Spleen (tissue), 11 donors: Measurements from ENCODE around the gene MAGI2. TPM values are rescaled to one million over a fixed set of nuclear protein-coding genes. Genes with fewer than 3 reads are reported as not detected.

Experiments used
- DNase-seq: peaks from one replicate; pipeline ENCODE4 v3.0.0-alpha.2; 2020
- H3K27ac ChIP-seq, 8 donors: fragments of 200-600 bp; sonication (generic) in 7 of 8; 1 replicate in 4 of 8; 2 replicates in 4 of 8; pipeline versions ENCODE4 v1.5.0 to v1.8.0; 2016 to 2021; ENCODE audit warnings: inconsistent platforms in 4 of 8, mild to moderate bottlenecking in 4 of 8, moderate library complexity in 1 of 8
- H3K27me3 ChIP-seq, 7 donors: fragments of 200-600 bp; sonication (generic) in 6 of 7; replicated peaks in 1 of 7; 1 replicate in 4 of 7; 2 replicates in 3 of 7; pipeline versions ENCODE4 v1.5.0 to v1.8.0; 2016 to 2021; ENCODE audit warnings: inconsistent platforms in 3 of 7, mild to moderate bottlenecking in 1 of 7
- H3K36me3 ChIP-seq, 6 donors: fragments of 200-600 bp; sonication (generic) in 5 of 6; 1 replicate in 4 of 6; 2 replicates in 2 of 6; pipeline versions ENCODE4 v1.5.0 to v1.8.0; 2016 to 2021; ENCODE audit warnings: inconsistent platforms in 2 of 6
- H3K4me1 ChIP-seq, 6 donors: fragments of 200-600 bp; sonication (generic) in 5 of 6; 1 replicate in 3 of 6; 2 replicates in 3 of 6; pipeline versions ENCODE4 v1.5.0 to v1.8.0; 2016 to 2021; ENCODE audit warnings: inconsistent platforms in 3 of 6
- H3K4me3 ChIP-seq, 8 donors: fragments of 200-600 bp; sonication (generic) in 7 of 8; 1 replicate in 4 of 8; 2 replicates in 4 of 8; pipeline versions ENCODE4 v1.5.0 to v1.8.0; 2016 to 2021; ENCODE audit warnings: inconsistent platforms in 4 of 8, mild to moderate bottlenecking in 4 of 8, moderate library complexity in 2 of 8
- H3K9me3 ChIP-seq, 8 donors: fragments of 200-600 bp; sonication (generic) in 7 of 8; 1 replicate in 4 of 8; 2 replicates in 4 of 8; pipeline versions ENCODE4 v1.5.0 to v1.8.0; 2016 to 2021; ENCODE audit warnings: inconsistent platforms in 4 of 8
- POLR2A ChIP-seq, 3 donors: fragments of 450-650 bp; IDR thresholded peaks; one replicate each; pipeline ENCODE4 v1.5.1; 2017; ENCODE audit warnings: antibody characterized with exemption in 3 of 3, mild to moderate bottlenecking in 1 of 3
- POLR2AphosphoS5 ChIP-seq, 3 donors: sonication (generic); formaldehyde crosslinking; IDR thresholded peaks; one replicate each; pipeline ENCODE4 v1.5.1; 2017; ENCODE audit warnings: antibody characterized with exemption in 3 of 3
- WGBS, 5 donors: extraction: QIAGEN DNeasy Blood & Tissue Kit in 3 of 5; methylation state at CpG; one replicate each; pipeline versions ENCODE4 v1.1.5 to v1.1.7; 2013 to 2018; 5-methylcytosine and 5-hydroxymethylcytosine counted together
- intact Hi-C: fragments of 100-400 bp; cut with DNase I; formaldehyde crosslinking; loops from one replicate; pipeline ENCODE4 v1.15.0; 2023; ENCODE audit warnings: low total_unique reads
- polyA plus RNA-seq, 3 donors: library from polyadenylated mRNA; stranded (reverse); fragments of 200-250 nt; gene quantifications; one replicate each; pipeline ENCODE4 v1.2.1, GENCODE V29; 2013
- total RNA-seq, 7 donors: library from RNA; depleted of rRNA in 3 of 7; stranded (reverse); fragments of >200 nt in 3 of 7; fragmentation: NEBNext Ultra II Directional in 4 of 7; extraction: Animal tissue kit (Norgen Biotek cat#: 25700) in 4 of 7; gene quantifications; one replicate each; pipeline versions ENCODE4 v1.1.0 to v1.2.1, GENCODE V29; 2016 to 2021
- TF ChIP-seq, protein P1 (sequence below), 11 experiments: fragments of 200-600 bp in 7 of 11; fragments of 450-650 bp in 4 of 11; sonication (generic) in 4 of 11; IDR thresholded peaks in 8 of 11; conservative IDR thresholded peaks in 3 of 11; 1 replicate in 7 of 11; 2 replicates in 4 of 11; pipeline versions ENCODE4 v1.4.0 to v1.8.0; 2016 to 2021; ENCODE audit warnings: antibody characterized with exemption in 11 of 11, inconsistent platforms in 4 of 11, mild to moderate bottlenecking in 1 of 11
- donor health status: healthy with polysubstance abuse.
- donor health status: DM: no; HTN: no; CAD: no; lungs with moderate emphysema.
- donor health status: DM: no; HTN: no; CAD: no.
- donor health status: Bipolar disorder and iron deficiency.
- donor health status: healthy.
- donor health status: DM: no; HTN: no; CAD: no.
- donor health status: DM: yes; HTN: yes; CAD: no.

MAGI2 gene
- total and polyA plus RNA-seq, 10 donors, result 0.74 to 18.1 (median 11.1) TPM

DNA sequence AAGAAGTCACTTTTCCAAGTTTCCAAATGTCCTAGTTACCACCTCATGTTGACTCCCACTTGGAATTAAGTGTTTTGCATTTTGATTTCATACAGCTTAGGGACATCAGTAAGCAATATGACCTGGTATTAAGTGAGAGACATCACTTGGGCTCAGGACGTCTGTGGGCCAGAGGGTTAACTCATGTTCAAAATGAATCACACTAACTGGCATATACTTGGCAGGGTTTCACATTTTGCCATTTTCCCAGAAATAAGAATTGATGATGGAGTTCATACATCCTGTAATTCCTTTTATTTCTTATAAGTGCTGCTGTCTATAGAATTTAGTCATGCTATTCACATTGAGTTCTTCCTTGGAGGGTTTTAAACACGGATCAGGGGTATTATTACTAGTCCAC is 1138.3 kb downstream of the MAGI2 start:
- Histone ChIP-seq H3K27ac (no peak overlapping the region), H3K4me1 (no peaks in the 10 kb centered on the region), H3K9me3 (no peaks in the 10 kb centered on the region), H3K36me3 (no peaks in the 10 kb centered on the region), H3K4me3 (no peak overlapping the region), H3K27me3 (no peaks in the 10 kb centered on the region)
- WGBS, 5 donors, result 58 to 80% (median 77%) methylated on average over 2 of the region's 2 CpGs
- TF ChIP-seq POLR2A (IDR thresholded peaks at IDR 0.05) (no peak), POLR2AphosphoS5 (IDR thresholded peaks at IDR 0.05) (no peak)
- TF ChIP-seq, protein P1, sequence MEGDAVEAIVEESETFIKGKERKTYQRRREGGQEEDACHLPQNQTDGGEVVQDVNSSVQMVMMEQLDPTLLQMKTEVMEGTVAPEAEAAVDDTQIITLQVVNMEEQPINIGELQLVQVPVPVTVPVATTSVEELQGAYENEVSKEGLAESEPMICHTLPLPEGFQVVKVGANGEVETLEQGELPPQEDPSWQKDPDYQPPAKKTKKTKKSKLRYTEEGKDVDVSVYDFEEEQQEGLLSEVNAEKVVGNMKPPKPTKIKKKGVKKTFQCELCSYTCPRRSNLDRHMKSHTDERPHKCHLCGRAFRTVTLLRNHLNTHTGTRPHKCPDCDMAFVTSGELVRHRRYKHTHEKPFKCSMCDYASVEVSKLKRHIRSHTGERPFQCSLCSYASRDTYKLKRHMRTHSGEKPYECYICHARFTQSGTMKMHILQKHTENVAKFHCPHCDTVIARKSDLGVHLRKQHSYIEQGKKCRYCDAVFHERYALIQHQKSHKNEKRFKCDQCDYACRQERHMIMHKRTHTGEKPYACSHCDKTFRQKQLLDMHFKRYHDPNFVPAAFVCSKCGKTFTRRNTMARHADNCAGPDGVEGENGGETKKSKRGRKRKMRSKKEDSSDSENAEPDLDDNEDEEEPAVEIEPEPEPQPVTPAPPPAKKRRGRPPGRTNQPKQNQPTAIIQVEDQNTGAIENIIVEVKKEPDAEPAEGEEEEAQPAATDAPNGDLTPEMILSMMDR (IDR thresholded peaks at IDR 0.05 in 8 of 11, conservative IDR thresholded peaks at IDR 0.05 in 3 of 11), result no peak
- intact Hi-C loops, result no loop called here
- DNase-seq, result no peak

DNA sequence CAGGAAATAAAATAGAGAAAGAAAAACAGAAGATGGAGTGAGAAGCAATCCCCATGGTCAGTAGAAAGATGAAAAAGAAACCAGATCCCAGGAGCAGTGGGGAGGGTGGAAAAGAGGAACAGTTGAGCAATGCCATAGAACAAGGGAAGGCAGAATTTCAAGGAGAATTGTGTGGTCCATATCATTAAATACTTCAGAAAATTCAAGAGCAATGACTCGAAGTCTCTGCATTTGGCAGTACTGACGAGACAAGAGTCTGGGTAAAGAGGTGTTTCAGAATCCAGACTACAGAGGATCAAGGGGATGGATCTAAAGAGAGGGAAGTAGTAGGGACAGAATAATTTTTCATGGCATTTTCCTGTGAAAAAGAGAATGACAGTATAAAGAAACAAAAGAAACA is 1142.3 kb downstream of the MAGI2 start:
- H3K4me3 ChIP-seq, result no peak overlapping the region
- no peak overlapping the region for H3K27ac ChIP-seq
- WGBS, 5 donors, result 75 to 86% (median 79%) methylated on average over 2 of the region's 2 CpGs
- intact Hi-C loops, result no loop called here
- no peaks in the 10 kb centered on the region for H3K9me3 ChIP-seq
- TF ChIP-seq, protein P1 (IDR thresholded peaks at IDR 0.05 in 8 of 11, conservative IDR thresholded peaks at IDR 0.05 in 3 of 11), result no peak
- TF ChIP-seq POLR2AphosphoS5 (IDR thresholded peaks at IDR 0.05) (no peak), POLR2A (IDR thresholded peaks at IDR 0.05) (no peak)
- no peak for DNase-seq
- no peaks in the 10 kb centered on the region for H3K36me3 ChIP-seq
- H3K27me3 ChIP-seq, result no peaks in the 10 kb centered on the region
- no peaks in the 10 kb centered on the region for H3K4me1 ChIP-seq

GRCh38 chr7:78307892-78308291 is 1145.6 kb downstream of the MAGI2 start:
- DNase-seq, result no peak
- H3K4me3 ChIP-seq, result no peak overlapping the region
- TF ChIP-seq, protein P1 (IDR thresholded peaks at IDR 0.05 in 8 of 11, conservative IDR thresholded peaks at IDR 0.05 in 3 of 11), result no peak
- no peak for TF ChIP-seq POLR2AphosphoS5 (IDR thresholded peaks at IDR 0.05)
- H3K4me1 ChIP-seq, result no peaks in the 10 kb centered on the region
- H3K9me3 ChIP-seq, result no peaks in the 10 kb centered on the region
- no peak overlapping the region for H3K27ac ChIP-seq
- intact Hi-C loops, result no loop called here
- no peaks in the 10 kb centered on the region for H3K36me3 ChIP-seq
- H3K27me3 ChIP-seq, result no peaks in the 10 kb centered on the region

DNA sequence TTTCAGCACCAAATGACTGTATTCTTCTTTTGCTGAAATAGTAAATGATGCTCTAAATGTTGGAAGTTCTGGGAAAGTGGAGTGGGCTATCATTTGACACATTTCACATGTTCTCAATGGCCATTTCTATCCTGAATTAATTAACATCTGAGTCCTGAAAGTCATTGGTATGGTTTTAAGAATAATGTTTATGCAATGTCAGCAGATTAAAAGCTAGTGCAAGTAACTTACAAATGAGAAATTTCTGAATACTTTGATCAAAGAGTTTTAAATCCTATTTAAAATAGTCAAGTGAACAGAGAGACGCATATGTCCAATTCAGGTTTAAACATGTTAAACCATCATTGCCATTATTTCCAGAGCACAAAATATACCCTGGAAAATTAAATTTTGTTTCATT is 1146.8 kb downstream of the MAGI2 start:
- intact Hi-C loops, result no loop called here
- no peaks in the 10 kb centered on the region for H3K4me1 ChIP-seq
- no peak for TF ChIP-seq POLR2A (IDR thresholded peaks at IDR 0.05)
- no peak for DNase-seq
- no peak overlapping the region for H3K4me3 ChIP-seq
- WGBS, 5 donors, result 90 to 99% (median 96%) methylated on average over 1 of the region's 1 CpG
- H3K9me3 ChIP-seq, result no peaks in the 10 kb centered on the region
- H3K36me3 ChIP-seq, result no peaks in the 10 kb centered on the region
- no peaks in the 10 kb centered on the region for H3K27me3 ChIP-seq
- H3K27ac ChIP-seq, result no peak overlapping the region

DNA sequence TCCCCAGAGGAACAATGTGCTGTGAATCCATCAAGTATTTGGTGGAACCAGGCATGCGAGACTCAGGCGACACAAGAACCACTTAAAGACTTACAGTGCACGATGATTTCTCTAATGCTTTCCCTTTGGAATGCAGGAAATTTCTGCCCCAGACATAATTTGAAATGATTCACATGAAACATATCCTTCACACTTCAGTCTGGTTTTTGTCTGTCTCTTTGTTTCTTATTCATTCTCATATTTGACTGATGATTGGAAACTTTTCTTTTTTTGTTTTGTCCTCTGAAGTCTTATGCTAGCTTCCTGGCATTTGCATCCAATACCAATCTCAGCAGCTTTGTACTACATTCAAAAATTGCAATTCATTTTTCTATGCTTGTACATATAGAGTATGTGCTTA is 1152.1 kb downstream of the MAGI2 start:
- WGBS, 5 donors, result 72 to 85% (median 84%) methylated on average over 3 of the region's 3 CpGs
- no peak for DNase-seq
- no peaks in the 10 kb centered on the region for H3K36me3 ChIP-seq
- TF ChIP-seq, protein P1 (IDR thresholded peaks at IDR 0.05 in 8 of 11, conservative IDR thresholded peaks at IDR 0.05 in 3 of 11), result no peak
- no peak for TF ChIP-seq POLR2AphosphoS5 (IDR thresholded peaks at IDR 0.05)
- TF ChIP-seq POLR2A (IDR thresholded peaks at IDR 0.05), result no peak
- H3K4me1 ChIP-seq, result no peaks in the 10 kb centered on the region
- H3K4me3 ChIP-seq, result no peak overlapping the region
- no peaks in the 10 kb centered on the region for H3K9me3 ChIP-seq
- intact Hi-C loops, result no loop called here
- H3K27me3 ChIP-seq, result no peaks in the 10 kb centered on the region
- H3K27ac ChIP-seq, result no peak overlapping the region
